GM10266 (cell line): Measurements from ENCODE around the gene SIAH3.

Source experiments
- DNase-seq: peaks from one replicate; pipeline ENCODE4 v3.0.0; 2012; ENCODE audit errors: extremely low spot score
- CTCF ChIP-seq: IDR thresholded peaks from 2 replicates; pipeline ENCODE4 v1.5.1; 2012; ENCODE audit warnings: mild to moderate bottlenecking, low read depth; ENCODE audit not compliant: control insufficient read depth, insufficient read depth; ENCODE audit errors: missing control alignments

SIAH3 gene, protein sequence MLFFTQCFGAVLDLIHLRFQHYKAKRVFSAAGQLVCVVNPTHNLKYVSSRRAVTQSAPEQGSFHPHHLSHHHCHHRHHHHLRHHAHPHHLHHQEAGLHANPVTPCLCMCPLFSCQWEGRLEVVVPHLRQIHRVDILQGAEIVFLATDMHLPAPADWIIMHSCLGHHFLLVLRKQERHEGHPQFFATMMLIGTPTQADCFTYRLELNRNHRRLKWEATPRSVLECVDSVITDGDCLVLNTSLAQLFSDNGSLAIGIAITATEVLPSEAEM

GRCh38 chr13:45851171-45851921, at the start of gene SIAH3:
Gene SIAH3, minus strand, starts transcription at chr13:45851753. Its CDS starts 124 bp downstream, at chr13:45851629.
- DNase-seq: no peak
- no peak for TF ChIP-seq CTCF

DNA sequence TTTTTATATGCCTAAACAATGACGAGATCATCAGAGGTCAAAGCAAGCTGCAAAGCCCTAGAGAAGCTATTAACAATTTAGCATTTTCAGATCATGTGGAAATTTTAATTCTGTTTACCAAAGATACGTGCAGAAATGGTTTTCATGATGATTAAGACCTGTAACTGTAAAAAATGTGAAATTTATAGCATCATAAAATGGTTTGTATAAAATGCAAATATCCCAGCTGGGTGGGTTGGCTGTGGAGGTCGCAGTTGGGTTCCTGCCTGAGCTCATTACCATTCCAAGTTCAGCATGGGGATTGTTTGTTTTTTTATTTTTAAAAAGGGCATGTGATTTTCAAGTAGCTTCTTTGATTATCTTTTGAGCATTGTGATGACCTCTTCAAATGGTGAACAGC, 47.9 kb upstream of the SIAH3 start:
- TF ChIP-seq CTCF: no peak
- no peak for DNase-seq

GRCh38 chr13:45897562-45897961, 46.0 kb upstream of the SIAH3 start:
- TF ChIP-seq CTCF: no peak
- no peak for DNase-seq

DNA sequence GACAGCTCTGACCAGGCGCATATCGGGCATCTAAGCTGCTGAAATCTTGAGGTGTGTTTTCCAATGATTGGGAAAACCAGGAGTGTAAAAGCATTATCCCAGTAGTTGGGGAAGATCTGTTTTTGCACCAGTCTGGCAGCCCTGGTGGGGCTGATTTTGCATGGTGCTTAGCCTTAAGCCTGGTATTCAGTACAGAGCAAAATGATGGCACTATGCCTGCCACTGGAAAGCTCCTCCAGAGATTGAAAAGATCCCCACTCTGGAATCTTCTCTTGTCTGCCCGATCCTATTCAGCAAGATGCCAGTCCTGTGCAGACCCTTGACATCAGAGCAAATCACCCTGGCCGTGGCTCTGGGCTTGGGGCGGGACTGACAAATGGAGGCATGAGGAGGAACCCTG, 44.7 kb upstream of the SIAH3 start:
- DNase-seq: no peak
- TF ChIP-seq CTCF: no peak

DNA sequence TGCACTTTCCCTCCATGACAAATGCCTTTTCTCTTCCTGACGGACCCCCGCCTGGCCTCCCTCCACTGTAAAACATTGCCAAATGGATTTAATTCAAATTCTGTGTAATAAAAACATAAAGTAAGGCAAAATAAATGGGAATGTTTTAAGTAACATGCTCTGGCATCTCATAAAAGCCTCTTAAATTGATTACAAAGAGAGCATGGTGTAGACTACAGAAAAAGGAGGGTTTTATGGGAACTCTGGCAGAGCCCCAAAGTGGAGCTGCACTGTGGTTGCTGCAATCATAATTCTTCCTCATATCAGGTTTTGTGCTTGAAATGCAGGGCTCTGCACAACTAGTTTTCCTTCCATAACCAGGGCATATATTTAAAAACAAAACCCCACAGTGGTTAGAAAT, 44.3 kb upstream of the SIAH3 start:
- no peak for DNase-seq
- TF ChIP-seq CTCF: no peak

DNA sequence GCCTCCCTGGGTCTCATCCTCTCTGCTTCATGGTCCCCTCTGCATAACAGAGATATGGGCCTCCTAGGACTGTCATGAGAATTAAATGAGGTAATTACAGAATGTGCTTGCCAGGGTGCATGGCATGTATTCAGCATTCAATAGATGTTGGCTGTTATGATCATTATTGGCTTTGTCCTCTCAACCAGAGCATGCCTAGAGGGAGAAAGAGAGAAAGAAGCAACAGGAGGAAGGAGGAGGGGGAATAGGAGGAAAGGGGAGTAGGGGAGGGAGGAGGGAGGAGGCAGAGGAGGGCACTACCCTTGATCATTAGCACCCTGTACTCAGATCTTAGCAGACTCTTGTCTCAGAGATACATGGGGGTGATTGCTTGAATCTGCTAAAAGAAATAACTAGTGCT, 41.0 kb upstream of the SIAH3 start:
- no peak for TF ChIP-seq CTCF
- no peak for DNase-seq
